Kasumi-1 (cell line): ENCODE data around the gene SMTNL1.

Experiments
- DNase-seq, 2 experiments: peaks; one replicate each; lab custom pipeline; 2025; lab: John Stamatoyannopoulos, UW

SMTNL1 gene

GRCh38 chr11:57536947-57537619 lies at the start of gene SMTNL1:
Gene SMTNL1 (plus strand): TSS chr11:57537595. CDS start chr11:57542643, 5,048 bp downstream.
- no peak for DNase-seq

DNA sequence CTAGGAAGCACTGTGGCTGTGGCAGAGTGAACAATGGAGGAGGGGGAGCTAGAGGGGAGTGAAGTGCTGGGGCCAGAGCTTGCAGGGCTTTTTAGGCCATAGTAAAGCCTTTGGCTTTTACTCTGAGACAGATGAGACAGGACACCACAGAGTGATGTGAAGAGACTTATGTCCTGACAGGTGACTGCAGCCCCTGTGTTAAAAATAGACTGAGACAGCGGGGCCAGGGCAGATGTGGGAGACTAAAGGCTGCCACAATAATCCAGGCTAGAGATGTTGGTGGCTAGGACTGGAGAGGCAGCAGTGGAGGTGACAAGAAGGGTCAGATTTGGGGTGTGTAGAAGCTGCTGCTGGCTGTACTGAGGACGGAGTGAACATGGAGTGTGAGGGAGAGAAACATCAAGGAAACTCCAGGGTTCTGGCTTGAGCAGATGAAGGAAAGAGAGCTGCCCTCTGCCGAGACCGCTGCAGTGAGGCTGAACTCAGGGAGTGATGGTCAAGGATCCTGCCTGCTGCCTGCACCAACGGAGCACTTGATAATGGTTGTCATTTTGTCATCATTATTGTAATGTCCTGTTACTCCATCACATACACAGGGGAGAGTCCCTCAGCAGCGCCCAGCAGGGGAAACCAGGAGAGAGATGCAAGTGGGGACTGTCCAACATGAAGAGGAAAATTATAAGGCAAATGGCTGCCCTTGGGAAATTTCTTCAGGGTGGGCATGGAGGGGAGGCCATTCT lies 49.3 kb upstream of the SMTNL1 start:
- no peak for DNase-seq

- no peak for DNase-seq
These were observed 46.7 kb upstream of the SMTNL1 start for GRCh38 chr11:57490456-57491248.

GRCh38 chr11:57491371-57492061 lies 45.9 kb upstream of the SMTNL1 start:
- DNase-seq: peak; percentile 51 to 57

GRCh38 chr11:57493507-57494503 lies 43.6 kb upstream of the SMTNL1 start:
- DNase-seq: no peak

DNA sequence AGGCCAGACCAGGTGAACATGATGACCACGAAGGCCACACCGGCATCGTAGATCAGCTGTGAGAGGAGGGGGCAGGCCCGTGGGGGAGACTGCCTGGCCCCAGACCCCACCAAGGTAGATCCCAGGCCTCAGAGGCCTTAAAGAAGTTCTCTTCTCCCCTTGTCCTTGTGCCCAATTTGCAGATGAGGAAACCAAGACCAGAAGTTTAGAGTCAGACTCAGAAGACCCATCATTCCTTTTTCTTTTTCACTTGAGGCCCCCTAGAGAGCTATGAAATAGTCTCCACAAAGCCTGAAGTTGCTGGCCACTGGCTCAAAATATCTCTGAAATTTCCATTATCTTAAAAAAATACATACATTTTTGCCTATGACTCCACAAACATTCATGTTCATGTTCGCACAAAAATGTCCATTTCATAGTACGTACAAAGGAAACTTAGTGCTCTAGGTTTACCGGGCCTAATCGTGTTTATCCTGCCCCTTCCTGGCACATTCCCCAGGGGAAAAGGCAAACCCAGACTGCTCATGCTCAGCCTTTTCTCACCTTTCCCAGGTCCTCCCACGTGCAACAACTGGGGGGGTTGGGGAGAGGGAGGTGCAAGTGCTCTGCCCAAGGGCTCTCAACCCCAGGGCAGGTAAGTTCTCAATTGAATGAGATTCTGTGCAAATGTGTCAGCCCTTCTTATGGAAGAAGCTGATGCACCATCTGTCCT lies 41.1 kb upstream of the SMTNL1 start:
- no peak for DNase-seq

DNA sequence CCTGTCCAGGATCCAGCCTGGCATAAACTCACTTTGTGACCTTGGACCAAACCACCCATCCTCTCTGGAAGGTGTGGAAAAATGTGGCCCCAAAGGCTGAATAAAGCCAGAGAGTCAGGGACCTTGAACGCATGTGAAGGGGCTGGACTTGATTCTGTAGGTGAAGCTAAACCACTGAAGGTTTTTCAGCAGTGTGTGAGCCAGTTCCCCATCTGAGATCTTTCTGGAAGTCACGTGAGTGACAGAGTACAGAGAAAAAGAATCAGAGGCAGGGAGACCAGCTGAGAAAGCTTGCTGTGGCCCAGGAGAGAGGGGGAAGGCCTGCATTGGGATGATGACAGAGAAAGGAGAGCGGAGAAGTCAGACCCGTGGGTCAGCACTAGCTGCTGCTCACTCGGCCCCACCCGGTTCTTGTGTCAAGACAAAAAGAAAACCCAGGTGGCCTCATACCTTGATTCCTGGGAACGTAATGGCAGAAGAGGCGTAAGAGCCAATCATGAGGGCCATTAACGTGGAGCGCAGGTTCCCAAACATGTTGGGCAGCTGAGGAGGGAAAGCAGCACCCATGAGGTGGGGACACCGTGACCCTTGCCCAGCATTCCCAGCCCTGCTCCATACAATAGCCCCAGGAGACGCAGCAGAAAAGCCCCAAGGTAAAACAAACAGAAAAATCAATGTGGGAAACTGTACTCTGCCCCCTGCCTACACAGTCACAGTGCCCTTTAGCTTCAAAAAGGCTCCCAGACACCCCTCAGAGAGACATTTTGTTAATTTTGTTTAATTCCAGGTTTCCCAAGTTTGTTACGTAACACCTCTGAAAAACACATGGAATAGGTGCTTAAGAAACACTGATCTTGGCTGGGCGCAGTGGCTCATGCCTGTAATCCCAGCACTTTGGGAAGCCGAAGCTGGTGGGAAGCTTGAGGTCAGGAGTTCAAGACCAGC lies 39.8 kb upstream of the SMTNL1 start:
- no peak for DNase-seq

- no peak for DNase-seq
These were observed 38.9 kb upstream of the SMTNL1 start for GRCh38 chr11:57498540-57498939.

GRCh38 chr11:57499413-57499982 lies 37.9 kb upstream of the SMTNL1 start:
- no peak for DNase-seq

GRCh38 chr11:57499983-57500461 lies 37.4 kb upstream of the SMTNL1 start:
- no peak for DNase-seq

DNA sequence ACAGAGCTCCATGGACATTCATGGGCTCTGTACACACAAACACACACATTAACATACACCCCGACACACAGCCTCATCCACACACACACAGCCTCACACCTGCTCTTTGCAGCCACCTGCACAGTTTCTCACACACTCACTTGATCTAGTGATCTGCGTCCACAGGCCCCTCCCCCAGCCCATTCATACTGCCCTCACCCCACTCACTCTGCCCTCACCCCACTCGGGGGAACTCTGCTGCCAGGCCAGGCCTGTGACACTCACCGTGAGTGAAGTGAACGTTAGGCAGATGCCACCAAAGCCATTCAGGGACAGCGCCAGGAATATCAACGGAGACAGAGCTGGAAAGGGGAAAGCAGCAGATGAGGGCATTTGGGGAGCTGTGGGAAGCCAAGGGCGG lies 36.9 kb upstream of the SMTNL1 start:
- no peak for DNase-seq

DNA sequence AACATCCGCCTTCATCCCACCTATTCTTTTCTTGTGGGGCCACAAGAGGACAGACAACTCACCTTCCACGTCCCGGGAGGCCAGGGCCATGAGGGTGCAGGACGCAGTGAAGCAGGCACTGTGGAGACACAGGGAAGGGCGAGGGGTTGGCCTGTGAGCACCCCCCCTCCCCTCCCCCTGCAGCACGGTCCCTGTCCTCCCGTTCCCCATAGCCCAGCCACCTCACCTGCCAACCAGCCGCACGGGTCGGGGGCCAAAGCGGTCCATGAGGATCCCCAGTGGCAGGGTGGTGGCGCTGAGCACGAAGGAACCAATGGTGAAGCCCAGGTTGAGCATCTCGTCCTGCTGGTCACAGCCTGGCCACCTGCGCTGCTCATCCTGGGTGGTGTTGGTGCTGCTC lies 36.5 kb upstream of the SMTNL1 start:
- no peak for DNase-seq

- no peak for DNase-seq
These were observed 35.4 kb upstream of the SMTNL1 start for GRCh38 chr11:57501953-57502352.

GRCh38 chr11:57502376-57502775 lies 35.0 kb upstream of the SMTNL1 start:
- DNase-seq: no peak

DNA sequence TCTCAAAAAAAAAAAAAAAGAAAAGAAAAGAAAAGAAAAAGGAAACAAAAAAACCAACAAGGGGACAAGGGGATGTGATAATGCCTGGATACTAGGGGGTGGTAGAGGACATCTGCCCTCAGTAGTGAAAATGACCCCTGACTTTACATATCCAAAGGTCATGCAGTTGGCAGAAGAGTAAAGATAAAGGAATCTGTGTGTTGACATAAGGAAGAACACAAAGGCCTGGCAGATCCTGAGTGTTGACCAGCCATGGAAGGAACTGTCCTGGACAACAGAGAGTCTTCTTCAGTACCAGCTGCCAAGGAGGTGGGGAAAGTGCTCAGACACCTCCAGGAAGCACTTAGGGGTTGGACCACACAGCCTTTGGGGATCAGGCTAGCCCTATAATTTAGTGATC lies 34.5 kb upstream of the SMTNL1 start:
- DNase-seq: no peak

DNA sequence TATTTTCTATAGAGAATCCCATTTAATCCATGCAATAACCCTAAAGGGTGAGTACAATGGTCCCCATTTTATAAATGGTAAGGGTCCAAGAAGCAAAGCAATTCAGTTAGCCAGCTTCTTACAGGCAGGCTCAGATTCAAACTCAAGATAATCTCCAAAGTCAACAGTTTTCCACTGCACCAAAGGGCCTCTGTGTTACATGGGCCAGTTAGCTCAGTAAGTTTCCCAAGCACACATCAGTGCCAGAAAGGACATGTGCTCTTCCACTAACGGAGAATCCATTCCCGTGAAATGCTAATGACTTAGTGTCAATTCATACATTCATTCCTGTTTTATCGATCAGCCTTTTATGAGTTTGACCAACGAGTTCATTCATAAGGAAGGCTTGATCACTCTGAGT lies 32.9 kb upstream of the SMTNL1 start:
- DNase-seq: no peak

DNA sequence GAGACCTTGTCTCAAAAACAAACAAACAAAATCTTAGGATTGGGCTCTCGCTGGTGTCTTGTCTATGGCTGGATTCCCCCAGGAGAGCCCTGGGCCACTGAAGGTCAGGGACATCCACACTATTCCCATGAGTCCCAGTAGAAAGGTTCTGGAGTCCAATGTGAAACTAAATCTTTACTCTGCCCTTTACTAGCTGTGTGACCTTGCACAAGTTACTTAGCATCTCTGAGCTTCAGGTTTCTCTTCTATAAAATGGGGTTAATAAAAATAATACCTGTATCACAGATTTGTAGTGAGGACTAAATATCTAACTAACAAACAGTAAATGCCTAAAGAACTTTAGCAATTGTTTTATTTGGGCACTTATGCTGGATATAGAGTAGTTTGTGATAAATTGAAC lies 30.9 kb upstream of the SMTNL1 start:
- DNase-seq: no peak

DNA sequence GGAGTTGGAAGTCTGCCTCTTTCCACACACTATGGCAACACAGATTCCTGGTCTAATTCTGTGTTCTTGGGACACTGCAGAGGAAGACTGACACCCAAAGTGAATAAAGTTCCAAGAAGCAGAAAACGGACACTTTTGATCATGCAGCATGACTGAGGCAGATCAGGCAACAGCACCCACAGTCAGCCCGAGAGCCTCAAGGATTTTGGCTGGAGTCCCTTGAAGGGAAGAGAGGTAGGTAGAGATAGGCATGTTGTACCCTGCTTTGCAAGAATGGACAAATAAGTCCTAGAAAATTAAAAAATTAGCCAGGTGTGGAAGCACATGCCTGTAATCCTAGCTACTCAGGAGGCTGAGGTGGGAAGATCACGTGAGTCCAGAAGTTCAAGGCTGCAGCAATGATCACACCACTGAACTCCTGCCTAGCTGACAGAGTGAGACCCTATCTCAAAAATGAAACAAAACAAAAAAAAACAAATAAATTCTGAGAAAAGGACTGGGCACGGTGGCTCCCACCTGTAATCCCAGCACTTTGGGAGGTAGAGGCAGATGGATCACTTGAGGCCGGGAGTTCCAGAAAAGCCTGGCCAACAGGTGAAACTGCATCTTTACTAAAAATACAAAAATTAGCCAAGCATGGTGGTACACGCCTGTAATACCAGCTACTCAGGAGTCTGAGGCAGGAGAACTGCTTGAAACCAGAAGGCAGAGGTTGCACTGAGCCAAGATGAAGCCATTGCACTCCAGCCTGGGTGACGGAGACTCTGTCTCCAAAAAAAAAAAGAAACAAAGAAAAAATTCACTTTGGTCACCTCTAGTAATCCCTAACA lies 28.8 kb upstream of the SMTNL1 start:
- no peak for DNase-seq
